D341Med (cell line): ENCODE data around the gene MECP2.
A peak's percentile ranks its signal among the peaks of the same experiment; 100 is the strongest.
"Not testable (repeated sequence)": the region's sequence is repeated elsewhere in the genome, so short reads cannot be mapped to it uniquely, and the experiment has no call there.

ENCODE experiments used
- DNase-seq: peaks from one replicate; pipeline ENCODE4 v3.0.0; 2012; ENCODE audit warnings: low spot score

Gene MECP2

GRCh38 chrX:153993079-153993478 lies 104.4 kb downstream of the MECP2 start:
- DNase-seq, result no peak

- DNase-seq, result no peak
Observed at GRCh38 chrX:153992180-153992579, 105.3 kb downstream of the MECP2 start.

GRCh38 chrX:153991013-153991580 lies 106.4 kb downstream of the MECP2 start:
- DNase-seq, result no peak

DNA sequence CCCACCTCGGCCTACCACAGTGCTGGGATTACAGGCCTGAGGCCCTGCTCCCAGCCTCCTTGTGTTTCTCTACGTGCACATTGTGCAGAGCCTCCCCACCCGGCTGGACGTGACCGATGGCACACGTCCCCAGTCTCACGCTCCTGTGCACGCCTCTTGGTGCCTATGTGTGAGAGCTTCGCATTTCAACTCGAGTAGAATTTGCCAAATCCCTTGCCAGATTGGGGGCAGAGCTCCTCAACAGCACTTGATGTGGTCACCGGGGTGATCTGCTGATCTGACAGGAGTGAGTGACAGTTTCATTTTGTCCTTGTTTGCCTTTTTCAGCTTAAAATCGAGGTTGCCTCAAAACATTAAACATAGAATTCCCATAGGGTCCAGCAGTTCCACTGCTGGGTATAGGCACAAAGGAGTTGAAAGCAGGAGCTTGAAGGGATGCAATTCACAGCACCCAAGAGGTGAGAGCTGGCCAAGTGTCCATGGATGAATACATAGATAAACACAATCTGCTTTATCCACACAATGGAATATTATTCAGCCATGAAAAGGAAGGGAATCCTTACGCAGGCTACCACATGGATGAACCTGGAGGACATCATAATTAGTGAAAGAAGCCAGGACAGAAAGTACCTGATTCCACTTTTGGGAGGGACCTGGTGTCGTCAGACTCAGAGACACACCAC lies 107.4 kb downstream of the MECP2 start:
- no peak for DNase-seq

GRCh38 chrX:153988493-153988892 lies 109.0 kb downstream of the MECP2 start:
- DNase-seq, result no peak

- no peak for DNase-seq
Observed at GRCh38 chrX:153984351-153985178, 113.0 kb downstream of the MECP2 start.

GRCh38 chrX:153983321-153983801 lies 114.2 kb downstream of the MECP2 start:
- no peak for DNase-seq

DNA sequence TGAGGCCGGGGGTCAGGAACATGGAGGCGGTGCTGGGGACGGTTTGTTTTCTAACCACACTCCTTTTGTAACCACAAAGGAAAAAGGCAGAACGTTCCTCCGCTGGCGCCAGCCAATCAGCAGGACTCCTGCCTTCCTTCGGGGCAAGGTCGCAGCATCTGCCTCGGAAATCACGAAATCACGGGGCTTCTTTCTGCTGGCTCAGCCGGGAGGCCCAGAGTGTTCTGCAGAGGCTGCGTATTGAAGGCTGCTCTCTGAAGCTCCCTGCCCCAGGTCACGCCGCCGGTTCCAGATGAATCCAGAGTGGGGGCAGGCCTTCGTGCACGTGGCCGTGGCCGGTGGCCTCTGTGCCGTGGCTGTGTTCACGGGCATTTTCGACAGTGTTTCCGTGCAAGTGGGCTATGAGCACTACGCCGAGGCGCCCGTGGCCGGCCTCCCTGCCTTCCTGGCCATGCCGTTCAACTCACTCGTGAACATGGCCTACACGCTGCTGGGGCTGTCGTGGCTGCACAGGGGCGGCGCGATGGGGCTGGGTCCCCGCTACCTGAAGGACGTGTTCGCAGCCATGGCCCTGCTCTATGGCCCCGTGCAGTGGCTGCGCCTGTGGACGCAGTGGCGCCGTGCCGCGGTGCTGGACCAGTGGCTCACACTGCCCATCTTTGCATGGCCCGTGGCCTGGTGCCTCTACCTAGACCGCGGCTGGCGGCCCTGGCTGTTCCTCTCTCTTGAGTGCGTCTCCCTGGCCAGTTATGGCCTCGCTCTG lies 115.6 kb downstream of the MECP2 start:
- DNase-seq, result no peak

DNA sequence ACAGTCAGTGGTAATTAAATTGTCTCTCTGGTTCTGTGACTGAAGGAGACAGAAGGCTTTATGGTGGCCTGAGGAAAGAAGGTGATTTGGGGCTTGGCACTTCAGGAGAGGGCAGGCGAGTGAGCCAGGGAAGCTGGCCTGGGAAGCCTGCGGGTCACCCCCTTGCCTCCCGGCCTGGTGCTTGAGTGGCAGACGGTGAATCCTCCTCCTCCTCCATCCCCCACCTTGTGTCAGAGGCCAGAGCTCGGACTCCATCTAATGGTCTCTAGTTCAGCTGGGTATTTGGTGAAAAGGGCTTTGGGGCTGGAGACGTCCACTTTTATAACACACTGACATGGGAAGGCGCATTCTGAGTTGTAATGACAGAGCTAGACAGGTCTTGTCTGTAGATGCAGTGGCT lies 116.3 kb downstream of the MECP2 start:
- DNase-seq, result no peak

DNA sequence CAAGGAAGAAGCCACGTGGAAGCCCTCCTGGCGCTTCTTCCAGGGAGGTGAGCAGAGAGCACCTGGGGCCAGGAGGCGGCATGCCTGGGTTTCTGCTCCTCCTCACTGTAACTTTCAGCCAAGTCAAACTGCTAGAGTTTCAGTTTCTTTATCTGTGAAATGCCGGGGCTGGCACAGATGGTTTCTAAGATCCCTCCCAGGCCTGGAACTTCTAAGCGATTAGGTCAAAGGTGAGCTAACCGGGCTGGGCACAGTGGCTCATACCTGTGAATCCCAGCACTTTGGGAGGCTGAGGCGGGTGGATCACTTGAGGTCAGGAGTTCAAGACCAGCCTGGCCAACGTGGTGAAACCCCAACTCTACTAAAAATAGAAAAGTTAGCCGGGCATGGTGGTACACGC lies 117.1 kb downstream of the MECP2 start:
- DNase-seq, result not testable (repeated sequence)

GRCh38 chrX:153974726-153975286 lies 122.7 kb downstream of the MECP2 start:
- DNase-seq, result no peak

DNA sequence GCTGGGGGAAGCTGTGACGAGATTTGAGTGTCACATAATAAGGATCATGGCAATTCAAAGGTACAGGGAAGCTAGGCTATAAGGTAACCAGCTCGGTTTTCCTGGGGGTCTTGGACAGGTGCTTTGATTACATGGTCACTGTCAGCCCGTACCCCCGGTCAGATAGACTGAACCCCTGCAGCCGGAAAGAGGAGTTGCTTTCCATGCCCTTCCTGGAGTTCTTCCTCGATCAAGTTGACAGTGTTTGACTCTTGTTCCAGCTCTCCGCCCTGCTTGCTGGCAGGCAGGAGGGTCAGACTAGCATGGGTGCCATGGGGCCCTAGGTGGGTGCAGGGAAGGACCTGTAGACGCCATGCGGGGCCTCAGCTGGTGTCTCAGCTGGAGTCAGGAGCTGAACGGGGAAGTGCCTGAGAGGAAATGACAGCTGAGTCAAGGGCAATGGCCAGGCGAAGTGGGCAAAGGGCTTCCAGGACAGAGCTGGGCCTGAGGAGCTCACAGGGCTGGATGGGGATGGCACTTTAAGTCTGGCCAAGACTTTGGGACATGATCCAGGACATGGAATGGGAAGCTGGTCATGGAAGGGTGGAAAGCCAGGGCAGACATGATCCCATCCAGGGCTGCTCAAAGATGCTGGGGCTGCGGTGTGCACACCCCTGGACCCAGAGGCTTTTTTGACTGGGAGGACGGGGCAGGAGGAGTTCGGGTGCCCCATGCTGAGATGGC lies 123.4 kb downstream of the MECP2 start:
- no peak for DNase-seq

DNA sequence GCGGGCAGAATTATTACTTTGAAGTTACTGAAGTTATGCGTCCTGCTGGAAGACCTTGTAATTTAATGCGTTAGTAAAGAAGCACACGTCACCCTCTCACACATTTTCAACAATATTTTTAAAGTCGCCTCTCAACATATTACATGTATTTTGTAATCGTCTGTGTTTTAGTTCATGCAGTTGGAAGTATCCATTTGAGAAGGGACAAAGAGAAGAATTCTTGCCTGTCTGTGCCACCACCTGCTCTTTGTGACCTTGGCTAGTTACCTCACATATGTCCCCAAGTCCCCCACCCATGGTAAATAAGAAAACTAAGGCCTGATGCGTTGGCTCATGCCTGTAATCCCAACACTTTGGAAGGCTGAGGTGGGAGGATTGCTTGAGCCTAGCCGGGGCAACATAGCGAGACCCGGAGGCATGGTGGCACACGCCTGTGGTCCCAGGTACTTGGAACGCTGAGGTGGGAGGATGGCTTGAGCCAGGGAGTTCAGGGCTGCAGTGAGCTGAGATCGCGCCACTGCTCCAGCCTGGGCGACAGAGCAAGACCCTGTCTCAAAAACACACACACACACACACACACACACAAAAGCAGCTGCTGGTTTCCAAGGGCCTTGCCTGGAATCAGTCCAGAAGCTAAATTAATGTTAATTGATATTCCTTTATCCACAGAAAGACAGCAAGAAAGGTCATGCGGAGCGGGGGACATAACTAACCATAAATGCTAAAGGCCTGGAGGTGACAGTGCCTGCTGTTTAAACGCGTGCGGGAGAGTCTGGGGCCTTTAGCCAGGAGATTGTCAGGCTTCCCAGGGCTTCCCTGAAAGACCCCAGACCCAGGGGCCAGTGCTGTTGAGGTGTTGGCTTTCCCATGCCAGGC lies 124.2 kb downstream of the MECP2 start:
- DNase-seq, result no peak

DNA sequence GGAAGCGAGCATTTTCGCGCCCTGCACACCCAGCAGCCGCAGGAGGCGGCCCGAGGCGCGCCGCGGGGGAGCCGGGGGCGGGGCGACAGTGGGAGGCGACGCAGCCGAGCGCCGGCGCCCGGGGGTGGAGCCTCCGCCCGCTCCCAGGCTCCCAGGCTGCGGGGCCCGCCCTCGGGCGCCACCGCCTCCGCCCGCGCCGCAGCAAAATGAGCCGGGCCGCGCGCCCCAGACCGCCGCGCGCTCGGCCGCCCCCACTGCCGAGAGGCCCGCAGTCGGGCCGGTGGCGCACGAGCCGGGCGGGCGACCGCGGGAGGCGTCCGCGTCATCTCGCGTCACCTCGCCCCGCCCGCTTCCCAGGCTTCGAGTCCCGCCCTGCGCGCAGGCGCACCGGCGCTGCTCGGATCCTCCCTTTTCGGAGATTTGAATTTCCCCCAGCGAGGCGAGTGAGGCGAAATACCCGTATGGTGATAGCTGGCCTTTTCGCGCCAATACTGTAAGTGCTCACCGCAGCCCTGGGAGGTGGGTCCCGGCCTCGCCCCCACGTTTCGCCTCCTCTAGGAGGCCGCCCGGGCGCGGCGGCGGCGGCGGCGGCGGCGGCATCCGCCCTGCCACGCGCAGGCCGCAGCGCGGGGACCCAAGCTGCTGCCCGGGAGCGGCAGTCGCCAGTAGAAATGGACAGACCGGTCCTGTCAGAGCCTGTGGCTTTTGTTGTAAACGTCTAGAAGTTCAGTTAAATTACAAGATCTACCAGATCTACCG lies 125.0 kb downstream of the MECP2 start, which contains the start of gene TMEM187:
TMEM187 (plus strand) TSS at position 387 of the 759 bp plus-strand sequence. CDS start 9,309 bp downstream, outside the sequence.
- DNase-seq, result peak; percentile 87
